Measurements from ENCODE around the gene SGK1.

Gene SGK1

GRCh38 chr6:134146268-134147033 lies 171.5 kb downstream of the SGK1 start:
- DNase-seq (ENCODE audit: low read depth in 1 of 2, low spot score in 1 of 2): no peak
- in situ Hi-C loops (cut with HindIII; ENCODE audit: low pct_unique_long_range_greater_than_20kb, low sequenced_read_pairs): no loop called here
- no peak for TF ChIP-seq JUND (IDR thresholded peaks at IDR 0.05; ENCODE audit: low read depth)

DNA sequence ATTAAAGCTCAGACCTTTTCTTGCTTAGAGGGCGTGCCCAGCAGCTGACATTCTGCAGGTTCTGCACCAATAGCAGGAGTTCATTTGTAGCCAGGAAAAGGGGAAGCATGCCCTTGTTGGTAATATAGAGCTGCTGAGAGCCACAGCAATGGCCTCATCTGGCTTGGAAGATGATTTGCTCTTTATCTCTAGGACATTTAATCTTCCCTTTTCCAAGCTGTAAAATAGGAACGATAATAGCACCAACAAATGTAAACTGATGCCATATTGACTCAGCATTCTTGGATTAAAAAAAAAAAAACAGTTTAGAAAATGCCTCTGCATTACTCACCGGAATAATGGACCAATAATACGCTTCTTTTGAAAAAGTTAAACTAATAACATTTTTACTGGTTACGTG lies 172.1 kb downstream of the SGK1 start:
- no peak for DNase-seq (ENCODE audit: low read depth in 1 of 2, low spot score in 1 of 2)
- no peak for TF ChIP-seq JUND (IDR thresholded peaks at IDR 0.05; ENCODE audit: low read depth)
- in situ Hi-C loops (cut with HindIII; ENCODE audit: low pct_unique_long_range_greater_than_20kb, low sequenced_read_pairs): no loop called here

- in situ Hi-C loops (cut with HindIII; ENCODE audit: low pct_unique_long_range_greater_than_20kb, low sequenced_read_pairs): no loop called here
- no peak for DNase-seq (ENCODE audit: low read depth in 1 of 2, low spot score in 1 of 2)
- no peak for TF ChIP-seq JUND (IDR thresholded peaks at IDR 0.05; ENCODE audit: low read depth)
Measured at GRCh38 chr6:134138226-134138975, 179.5 kb downstream of the SGK1 start.

DNA sequence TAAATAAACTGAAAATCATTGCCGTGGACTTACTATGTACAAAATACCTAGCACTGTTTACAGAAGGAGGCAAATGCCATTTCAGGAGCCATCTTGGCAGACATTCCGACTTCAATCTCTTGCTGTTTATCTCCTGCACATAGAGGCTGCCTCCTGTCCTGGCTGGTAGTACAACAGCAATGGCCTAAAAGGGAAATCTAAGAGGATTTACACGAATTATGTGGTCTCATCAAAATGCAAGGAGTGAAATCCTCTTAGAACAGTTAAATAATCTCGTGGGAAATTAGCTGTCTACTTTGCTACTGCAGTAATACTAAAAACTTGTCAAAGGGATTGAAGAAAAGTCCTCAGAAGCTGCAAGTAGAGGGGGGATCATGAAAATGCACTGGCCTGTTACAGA lies 183.3 kb downstream of the SGK1 start:
- in situ Hi-C loops (cut with HindIII; ENCODE audit: low pct_unique_long_range_greater_than_20kb, low sequenced_read_pairs): no loop called here
- no peak for TF ChIP-seq JUND (IDR thresholded peaks at IDR 0.05; ENCODE audit: low read depth)
- no peak for DNase-seq (ENCODE audit: low read depth in 1 of 2, low spot score in 1 of 2)

DNA sequence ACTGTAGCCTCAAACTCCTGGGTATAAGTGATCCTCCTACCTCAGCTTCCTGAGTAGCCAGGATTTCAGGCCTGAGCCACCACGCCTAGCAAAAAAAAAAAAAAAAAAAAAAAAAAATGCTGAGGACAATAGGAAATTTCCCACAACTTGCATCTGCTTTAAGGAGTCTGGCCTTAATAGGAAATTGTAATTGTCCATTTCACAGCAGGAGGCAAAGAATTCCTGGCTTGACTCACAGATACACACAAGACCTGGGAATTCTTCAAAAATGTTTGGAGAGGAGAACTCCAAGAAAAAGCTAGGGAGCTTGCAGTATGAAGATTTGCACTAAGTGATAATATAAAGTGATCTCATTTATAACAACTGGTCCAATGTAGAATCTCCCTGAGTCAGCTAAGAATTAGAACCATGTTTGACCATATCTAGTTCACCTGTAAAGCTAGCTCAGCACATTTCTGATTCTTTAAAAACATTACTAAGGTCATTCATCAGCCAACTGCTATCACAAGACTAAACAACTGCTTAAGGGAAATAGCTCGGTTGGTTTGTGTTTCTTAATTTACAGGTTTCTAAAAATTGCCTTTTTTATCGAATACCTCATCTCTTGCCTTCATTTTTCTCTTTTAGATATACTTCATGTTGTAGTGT lies 185.3 kb downstream of the SGK1 start:
- in situ Hi-C loops (cut with HindIII; ENCODE audit: low pct_unique_long_range_greater_than_20kb, low sequenced_read_pairs): no loop called here
- TF ChIP-seq JUND (IDR thresholded peaks at IDR 0.05; ENCODE audit: low read depth): no peak
- DNase-seq (ENCODE audit: low read depth in 1 of 2, low spot score in 1 of 2): no peak

DNA sequence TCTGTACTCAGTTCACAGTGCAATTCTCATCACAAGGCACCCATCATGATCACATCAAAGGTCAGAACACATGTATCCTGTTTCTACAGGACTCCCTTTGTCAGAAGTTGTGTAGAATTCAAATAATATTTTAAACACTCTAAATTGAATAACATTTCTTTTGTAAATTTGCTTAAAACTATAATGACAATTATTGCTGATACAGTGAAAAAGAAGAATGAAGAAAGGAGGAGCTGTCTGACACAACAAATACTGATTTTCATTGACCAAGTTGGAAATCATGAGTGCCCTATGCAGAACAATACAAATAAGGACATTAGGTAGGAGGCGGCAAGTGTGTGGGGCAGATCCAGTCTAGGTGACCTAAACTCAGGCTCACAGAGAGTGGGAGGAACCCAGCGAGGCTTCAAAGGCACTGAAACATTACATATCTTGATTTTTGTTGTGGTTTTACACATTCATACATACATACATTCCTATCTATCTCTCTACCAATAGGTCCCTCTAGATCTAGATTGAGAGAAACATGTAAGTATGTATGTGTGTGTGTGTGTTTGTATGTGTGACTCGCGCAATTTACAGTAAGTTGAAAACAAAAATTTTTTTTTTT lies 186.3 kb downstream of the SGK1 start:
- no peak for TF ChIP-seq JUND (IDR thresholded peaks at IDR 0.05; ENCODE audit: low read depth)
- in situ Hi-C loops (cut with HindIII; ENCODE audit: low pct_unique_long_range_greater_than_20kb, low sequenced_read_pairs): no loop called here

DNA sequence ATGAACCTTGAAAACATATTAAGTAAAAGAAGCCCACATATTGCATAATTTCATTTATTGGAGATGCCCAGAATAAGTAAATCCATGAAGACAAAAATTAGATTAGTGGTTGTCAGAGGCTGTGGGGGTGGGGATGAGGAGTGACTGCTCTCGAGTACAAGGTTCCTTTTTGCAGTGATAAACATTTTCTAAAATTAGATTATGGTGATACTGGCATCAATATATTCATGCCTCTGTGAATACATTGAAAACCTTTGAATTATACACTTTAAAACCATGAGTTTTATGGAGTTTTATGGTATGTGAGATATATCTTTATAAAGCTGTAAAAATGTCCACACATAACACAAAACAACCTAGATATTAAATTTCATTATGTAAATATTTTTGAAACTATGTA lies 189.8 kb downstream of the SGK1 start:
- no peak for DNase-seq (ENCODE audit: low read depth in 1 of 2, low spot score in 1 of 2)

More for the DNA sequence above, 186.3 kb downstream of the SGK1 start:
- DNase-seq (ENCODE audit: low read depth in 1 of 2, low spot score in 1 of 2): no peak

GRCh38 chr6:134123666-134124208 lies 194.2 kb downstream of the SGK1 start:
- no peak for TF ChIP-seq JUND (IDR thresholded peaks at IDR 0.05; ENCODE audit: low read depth)
- DNase-seq (ENCODE audit: low read depth in 1 of 2, low spot score in 1 of 2): peak in 1 of 2 experiments; percentile 62
- in situ Hi-C loops (cut with HindIII; ENCODE audit: low pct_unique_long_range_greater_than_20kb, low sequenced_read_pairs): no loop called here

More for the DNA sequence above, 189.8 kb downstream of the SGK1 start:
- in situ Hi-C loops (cut with HindIII; ENCODE audit: low pct_unique_long_range_greater_than_20kb, low sequenced_read_pairs): no loop called here
- no peak for TF ChIP-seq JUND (IDR thresholded peaks at IDR 0.05; ENCODE audit: low read depth)

DNA sequence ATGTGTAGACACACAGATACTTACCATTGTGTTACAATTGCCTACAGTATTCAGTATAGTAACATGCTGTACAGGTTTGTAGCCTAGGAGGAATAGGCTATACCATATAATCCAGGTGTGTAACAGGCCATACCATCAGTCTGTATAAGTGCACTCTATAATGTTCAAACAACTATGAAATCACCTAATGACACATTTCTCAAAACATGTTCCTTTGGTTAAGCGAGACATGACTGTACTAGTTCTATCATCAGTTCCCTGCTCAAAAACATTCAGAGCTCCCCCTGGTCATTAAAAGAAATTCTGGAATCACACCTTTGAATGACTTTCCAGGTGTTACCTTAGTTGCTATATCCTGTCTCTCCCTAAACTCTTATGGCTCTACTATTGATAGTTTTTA lies 195.1 kb downstream of the SGK1 start:
- TF ChIP-seq JUND (IDR thresholded peaks at IDR 0.05; ENCODE audit: low read depth): no peak
- DNase-seq (ENCODE audit: low read depth in 1 of 2, low spot score in 1 of 2): no peak
- in situ Hi-C loops (cut with HindIII; ENCODE audit: low pct_unique_long_range_greater_than_20kb, low sequenced_read_pairs): no loop called here

DNA sequence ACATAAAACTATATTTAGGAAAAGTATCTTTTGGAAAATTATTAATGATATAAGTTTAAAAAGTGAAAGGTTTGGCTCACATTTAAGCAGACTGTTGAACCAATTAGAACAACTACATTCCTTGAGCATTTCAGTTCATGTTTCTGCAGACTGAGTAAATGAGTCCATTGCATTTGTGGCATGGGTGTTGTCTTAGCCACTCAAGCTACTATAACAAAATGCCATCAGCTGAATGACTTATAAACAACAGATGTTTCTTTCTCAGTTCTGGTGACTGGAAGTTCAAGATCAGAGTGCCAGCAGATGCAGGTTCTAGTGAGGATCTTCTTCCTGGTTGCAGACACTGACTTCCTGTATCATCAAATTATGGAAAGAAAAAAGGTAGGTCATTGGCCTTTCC lies 198.4 kb downstream of the SGK1 start:
- DNase-seq (ENCODE audit: low read depth in 1 of 2, low spot score in 1 of 2): no peak
- in situ Hi-C loops (cut with HindIII; ENCODE audit: low pct_unique_long_range_greater_than_20kb, low sequenced_read_pairs): no loop called here
- TF ChIP-seq JUND (IDR thresholded peaks at IDR 0.05; ENCODE audit: low read depth): no peak
